Measurements from ENCODE around the gene ARIH1.
A peak's percentile ranks its signal among the peaks of the same experiment; 100 is the strongest.
"Not testable (repeated sequence)": the region's sequence is repeated elsewhere in the genome, so short reads cannot be mapped to it uniquely, and the experiment has no call there.

Gene ARIH1

DNA sequence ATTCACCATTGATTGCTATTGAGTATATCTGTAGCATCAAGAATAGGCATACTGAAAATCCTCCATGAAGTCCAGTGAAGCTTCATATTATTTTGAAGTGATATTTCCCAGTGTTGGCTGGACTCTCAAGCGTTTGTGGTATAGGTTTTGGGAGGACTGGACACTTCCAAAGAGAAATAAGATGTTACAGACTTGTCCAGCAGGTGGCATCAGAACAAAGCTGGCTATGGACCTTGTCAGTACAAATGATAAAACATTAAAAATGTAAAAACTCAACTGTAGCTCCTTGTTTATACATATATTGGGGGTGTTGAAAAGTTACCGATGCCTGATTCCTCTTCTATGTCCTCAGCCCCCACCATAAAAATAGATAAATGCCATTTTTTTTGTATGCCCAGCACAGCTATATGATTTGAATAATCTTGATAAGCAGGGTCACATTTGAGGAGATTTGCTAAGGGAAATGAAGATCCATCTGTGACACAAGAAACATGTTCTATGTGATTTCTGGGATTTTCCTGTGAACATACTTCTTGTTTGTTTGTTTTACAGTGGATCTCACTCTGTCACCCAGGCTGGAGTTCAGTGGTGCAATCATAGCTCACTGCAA is 125.8 kb downstream of the ARIH1 start:
- H3K27ac ChIP-seq: no peak overlapping the region
- TF ChIP-seq, protein P1, sequence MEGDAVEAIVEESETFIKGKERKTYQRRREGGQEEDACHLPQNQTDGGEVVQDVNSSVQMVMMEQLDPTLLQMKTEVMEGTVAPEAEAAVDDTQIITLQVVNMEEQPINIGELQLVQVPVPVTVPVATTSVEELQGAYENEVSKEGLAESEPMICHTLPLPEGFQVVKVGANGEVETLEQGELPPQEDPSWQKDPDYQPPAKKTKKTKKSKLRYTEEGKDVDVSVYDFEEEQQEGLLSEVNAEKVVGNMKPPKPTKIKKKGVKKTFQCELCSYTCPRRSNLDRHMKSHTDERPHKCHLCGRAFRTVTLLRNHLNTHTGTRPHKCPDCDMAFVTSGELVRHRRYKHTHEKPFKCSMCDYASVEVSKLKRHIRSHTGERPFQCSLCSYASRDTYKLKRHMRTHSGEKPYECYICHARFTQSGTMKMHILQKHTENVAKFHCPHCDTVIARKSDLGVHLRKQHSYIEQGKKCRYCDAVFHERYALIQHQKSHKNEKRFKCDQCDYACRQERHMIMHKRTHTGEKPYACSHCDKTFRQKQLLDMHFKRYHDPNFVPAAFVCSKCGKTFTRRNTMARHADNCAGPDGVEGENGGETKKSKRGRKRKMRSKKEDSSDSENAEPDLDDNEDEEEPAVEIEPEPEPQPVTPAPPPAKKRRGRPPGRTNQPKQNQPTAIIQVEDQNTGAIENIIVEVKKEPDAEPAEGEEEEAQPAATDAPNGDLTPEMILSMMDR (conservative IDR thresholded peaks at IDR 0.05): peak; percentile 88
- no peak for TF ChIP-seq ZFX (IDR thresholded peaks at IDR 0.05)

DNA sequence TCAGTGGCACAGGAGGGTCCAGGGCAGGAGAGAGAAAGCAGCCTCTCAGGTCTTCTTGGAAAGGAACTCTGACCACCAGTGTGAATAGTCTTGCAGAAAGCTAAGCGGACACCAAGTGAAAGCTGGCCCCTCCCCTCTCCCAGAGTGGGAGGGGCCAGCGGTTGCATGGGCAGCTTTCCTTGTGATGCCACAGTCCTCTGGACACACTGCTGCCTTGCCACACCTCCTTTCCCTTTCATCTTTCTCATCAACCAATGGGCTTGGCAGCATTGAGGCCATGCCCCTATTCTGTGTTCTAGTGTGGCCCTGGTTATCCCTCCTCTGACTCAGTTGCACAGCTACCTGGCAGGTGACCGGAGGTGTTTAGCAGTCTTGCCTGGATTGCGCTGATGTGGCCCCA is 130.7 kb downstream of the ARIH1 start:
- TF ChIP-seq, protein P1 (conservative IDR thresholded peaks at IDR 0.05): no peak
- TF ChIP-seq ZFX (IDR thresholded peaks at IDR 0.05): no peak
- H3K27ac ChIP-seq: no peak overlapping the region

DNA sequence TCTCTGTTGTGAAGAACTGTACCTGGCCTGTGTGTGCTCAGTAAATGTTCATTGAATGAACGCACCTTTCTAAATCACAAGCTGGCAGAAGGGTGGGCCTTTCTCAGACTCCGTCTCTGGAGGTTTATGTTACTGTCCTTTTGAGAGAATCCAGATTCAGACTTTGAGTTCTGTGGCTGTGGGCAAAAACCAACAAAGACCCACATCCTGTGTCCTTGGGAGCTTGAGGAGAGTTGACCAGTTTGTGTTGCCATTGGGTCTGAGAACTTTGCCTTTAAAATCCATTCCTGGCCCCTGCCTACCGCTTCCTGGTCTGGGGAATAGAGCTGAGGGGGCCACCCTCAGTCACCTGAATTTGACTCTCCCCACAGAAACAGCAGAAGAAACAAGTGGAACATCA is 134.0 kb downstream of the ARIH1 start:
- H3K27ac ChIP-seq: not testable (repeated sequence)

DNA sequence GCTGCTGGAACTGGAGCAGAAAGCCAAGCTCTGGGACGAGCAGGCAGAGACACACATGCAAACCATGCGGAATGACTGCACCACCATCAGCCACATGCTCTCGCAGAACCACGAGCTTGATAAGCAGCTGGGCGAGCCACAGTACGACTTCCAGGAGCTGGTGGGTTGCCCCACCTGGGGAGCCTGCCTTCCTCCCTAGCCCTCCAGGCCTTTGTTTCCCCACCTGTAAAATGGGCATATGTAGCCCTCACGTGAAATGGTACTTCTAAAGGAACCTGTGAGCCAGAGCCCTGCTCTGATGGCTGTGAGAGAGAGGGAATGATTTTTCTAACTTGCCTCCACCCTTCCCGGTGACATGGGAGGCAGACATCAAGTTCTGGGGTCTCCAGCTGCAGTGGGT is 135.7 kb downstream of the ARIH1 start:
- TF ChIP-seq ZFX (IDR thresholded peaks at IDR 0.05): no peak
- TF ChIP-seq, protein P1 (conservative IDR thresholded peaks at IDR 0.05): no peak
- H3K27ac ChIP-seq: no peak overlapping the region

DNA sequence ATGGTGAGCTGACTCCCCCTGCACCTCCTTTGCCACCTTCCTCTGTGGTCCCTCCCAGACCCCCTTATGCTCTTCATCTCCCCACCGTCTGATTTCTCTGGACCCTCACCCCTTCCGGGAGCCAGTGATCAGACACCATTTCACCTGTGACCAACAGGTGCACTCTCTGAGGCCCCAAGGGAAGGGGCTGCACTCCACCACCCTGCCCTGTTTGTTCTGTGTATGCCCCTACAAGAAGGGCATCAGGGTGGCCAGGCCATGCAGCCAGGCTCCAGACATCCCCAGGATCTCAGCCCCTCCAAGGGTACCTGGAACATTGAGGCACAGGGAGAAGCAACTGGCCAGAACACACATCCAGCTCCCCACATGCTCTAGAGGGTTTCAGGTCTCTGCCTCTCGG is 138.2 kb downstream of the ARIH1 start:
- H3K27ac ChIP-seq: not testable (repeated sequence)

DNA sequence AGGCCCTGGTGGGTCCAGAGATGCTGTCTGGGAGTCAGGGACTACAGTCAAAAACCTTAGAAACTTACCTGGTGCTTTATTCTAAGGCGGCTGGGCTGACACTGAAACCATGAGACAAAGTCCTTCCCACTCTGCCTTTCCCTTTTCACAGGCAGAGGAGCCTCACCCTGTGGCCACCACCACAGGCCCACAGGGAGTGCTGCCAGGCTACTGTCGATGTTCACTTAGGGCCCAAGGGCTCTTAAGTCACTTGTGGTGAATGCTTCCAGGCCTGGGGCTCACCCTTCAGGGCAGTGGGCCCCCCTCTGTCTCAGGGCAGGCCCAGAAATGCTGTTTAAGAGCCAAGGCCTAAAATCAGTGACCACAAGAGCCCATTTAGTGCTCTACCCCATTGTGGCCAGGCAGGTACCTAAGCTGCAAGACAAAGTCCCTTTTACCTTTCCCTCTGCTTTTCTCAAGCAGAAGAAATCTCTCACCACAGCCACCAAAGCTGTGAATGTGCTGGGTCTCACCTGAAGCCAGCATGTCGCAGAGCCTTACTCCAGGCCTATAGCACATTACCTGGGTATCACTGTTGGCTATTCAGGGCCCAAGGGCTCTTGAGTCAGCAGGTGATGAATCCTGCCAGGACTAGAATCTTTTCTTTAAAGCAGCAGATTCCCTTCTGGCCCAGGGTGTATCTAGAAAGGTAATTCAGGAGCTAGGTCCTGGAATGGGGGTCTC is 140.8 kb downstream of the ARIH1 start:
- H3K27ac ChIP-seq: no peak overlapping the region
- TF ChIP-seq ZFX (IDR thresholded peaks at IDR 0.05): no peak
- TF ChIP-seq, protein P1 (conservative IDR thresholded peaks at IDR 0.05): no peak

DNA sequence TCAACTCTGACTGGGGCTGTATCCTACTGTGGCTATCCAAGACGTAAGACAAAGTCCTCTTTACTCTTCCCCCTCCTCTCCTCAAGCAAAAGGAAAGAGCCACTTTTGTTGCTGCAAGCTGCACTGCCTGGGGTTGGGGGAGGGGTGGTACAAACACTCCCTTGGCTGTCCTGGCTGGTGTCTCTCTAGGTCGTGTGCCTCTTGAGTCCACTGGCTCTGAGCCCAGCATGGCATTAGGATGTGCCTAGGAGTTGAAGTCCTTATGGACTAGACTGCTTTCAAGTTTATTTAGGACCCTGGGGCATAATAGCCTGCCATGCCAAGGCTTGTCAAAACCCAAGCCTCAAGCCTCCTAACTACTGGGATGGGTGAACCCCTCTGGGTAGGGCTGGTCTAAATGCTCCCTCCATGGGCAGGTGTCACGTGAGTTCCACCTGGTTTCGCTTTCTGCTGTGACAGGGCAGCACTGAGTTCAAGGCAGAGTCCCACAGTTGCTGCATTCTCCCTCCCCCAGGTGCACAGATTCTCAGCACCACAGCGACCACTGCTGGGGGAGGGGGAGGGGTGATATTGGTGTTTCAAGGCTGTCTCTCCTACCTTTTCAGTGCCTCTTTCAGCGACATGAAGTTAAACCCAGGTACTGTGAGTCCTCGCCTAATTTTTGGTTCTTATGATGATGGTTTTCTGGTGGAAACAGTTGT is 141.6 kb downstream of the ARIH1 start:
- not testable (repeated sequence) for H3K27ac ChIP-seq

DNA sequence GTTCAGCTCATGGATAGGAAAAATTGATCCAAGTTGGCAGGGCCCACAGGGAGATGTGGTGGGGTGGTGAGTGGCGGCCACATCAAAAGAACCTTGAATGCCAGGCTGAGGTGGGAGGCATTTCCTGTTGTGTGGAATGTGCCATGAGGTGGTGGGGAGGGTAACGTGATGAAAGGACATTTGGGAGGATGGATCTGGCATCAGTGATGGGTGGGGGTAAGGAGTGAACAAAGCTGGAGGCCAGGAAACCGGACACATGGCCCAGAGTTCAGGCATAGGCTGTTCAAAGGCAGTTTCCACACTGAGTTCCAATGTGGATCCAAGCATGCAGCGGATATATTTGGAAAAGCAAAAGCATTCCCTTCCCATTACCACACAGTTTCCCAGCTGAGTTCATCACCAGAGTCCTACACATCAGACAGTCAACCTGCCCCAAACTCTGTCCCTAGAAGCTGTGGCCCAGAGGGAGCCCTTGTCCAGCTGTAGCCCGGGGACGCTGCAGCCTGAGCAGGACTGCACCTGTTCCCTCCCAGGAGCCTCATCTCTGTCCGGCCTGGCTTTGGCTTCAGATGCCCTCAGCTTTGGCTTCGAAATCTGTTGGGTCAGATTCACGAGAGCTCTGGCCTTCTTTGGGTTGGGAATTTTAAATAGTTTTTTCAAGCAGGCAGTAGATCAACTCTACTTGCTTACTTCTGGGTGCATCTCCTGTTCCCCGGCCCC is 142.5 kb downstream of the ARIH1 start:
- no peak for TF ChIP-seq ZFX (IDR thresholded peaks at IDR 0.05)
- TF ChIP-seq, protein P1 (conservative IDR thresholded peaks at IDR 0.05): no peak
- no peak overlapping the region for H3K27ac ChIP-seq

DNA sequence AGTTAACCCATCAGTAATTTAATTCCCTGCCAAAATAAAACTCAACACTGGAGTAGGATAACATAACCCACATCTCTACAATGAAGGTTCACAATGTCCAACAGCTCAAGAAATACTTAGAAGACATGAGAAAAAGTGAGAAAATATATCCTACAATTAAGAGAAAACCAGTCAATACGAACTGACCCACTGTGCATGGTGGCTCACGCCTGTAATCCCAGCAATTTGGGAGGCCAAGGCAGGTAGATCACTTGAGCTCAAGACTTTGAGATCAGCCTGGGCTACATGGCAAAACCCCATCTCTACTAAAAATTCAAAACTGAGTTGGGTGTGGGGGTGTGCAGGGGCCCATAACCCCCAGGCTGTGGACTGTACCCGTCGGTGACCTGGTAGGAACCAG is 149.7 kb downstream of the ARIH1 start:
- H3K27ac ChIP-seq: not testable (repeated sequence)

DNA sequence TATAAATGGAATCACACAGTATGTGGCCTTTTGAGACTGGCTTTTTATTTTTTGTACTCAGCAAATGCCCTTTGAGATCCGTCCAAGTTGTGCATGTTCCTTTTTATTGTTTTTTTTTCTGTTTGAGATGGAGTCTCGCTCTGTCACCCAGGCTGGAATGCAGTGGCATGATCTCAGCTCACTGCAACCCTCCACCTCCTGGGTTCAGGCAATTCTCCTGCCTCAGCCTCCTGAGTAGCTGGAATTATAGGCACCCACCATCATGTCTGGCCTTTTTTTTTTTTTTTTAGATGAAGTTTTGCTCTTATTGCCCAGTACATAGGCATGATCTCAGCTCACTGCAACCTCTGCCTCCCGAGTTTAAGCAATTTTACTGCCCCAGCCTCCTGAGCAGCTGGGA is 152.0 kb downstream of the ARIH1 start:
- peak overlapping the region; percentile 16; the same call in 1 of the 2 replicates for H3K27ac ChIP-seq

DNA sequence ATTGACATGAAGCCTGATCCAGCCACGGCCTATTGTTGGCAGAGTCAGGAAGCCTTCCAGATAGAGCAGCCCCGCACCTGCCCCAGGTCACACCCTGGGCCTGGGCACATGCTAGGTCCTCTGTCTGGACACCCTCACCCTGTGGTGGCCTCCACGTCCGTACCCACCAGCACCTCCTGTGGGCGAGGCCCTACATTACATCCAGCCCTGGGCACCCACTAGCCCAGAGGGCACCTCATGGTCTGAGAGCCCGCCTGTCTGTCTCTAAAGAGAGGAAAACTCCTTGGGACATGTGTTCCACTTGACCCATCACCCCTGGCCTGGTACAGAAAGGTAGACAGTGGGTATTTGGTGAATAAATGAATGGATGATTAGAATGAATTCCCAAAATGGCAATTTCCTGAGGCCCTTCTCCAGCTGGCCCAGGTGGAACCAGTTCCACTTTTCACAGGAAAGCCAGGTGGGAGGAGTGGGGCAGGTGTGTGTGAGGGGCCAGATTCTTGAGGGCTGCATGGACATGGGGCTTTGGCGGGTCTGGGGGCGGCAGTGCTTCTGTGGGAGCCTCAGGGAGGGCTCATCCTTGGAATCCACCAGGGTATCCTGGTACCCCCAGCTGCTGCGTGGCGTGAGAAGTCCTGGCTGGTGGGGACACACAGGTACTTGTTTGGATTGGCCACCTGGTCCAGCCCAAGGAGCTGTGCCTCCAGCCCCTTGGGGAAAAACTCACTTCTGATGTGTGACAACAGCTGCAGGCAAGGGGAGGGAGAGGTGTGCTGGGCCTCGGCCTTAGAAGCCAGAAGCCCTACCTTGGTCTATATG is 154.3 kb downstream of the ARIH1 start:
- not testable (repeated sequence) for H3K27ac ChIP-seq

DNA sequence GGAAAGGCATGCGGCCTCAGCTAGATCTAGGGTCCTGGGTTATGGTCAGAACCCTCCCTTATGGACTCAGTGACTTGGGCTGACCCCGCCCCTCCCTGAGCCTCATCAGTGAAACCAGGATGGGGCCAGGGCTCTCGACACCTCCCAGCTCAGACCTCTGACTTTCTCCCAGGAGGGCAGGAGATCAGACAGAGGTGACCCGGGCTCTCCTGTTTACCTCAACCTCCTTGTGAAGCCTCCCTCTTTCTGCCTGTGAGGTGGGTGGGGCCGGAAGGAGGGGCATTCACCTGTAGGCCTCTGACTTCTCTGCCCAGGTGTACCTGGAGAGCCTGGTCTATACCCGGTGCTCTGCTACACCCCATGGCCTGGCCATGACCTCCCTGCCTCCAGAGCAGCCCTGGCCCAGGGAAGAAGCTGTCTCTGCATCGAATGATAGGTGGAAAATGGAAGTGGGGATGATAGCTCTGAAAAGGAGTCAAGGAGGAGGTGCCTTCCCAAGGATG is 155.0 kb downstream of the ARIH1 start:
- not testable (repeated sequence) for H3K27ac ChIP-seq

All from C4-2B (cell line).